ENCODE data around the gene DOC2B.

- TF ChIP-seq, protein P1, sequence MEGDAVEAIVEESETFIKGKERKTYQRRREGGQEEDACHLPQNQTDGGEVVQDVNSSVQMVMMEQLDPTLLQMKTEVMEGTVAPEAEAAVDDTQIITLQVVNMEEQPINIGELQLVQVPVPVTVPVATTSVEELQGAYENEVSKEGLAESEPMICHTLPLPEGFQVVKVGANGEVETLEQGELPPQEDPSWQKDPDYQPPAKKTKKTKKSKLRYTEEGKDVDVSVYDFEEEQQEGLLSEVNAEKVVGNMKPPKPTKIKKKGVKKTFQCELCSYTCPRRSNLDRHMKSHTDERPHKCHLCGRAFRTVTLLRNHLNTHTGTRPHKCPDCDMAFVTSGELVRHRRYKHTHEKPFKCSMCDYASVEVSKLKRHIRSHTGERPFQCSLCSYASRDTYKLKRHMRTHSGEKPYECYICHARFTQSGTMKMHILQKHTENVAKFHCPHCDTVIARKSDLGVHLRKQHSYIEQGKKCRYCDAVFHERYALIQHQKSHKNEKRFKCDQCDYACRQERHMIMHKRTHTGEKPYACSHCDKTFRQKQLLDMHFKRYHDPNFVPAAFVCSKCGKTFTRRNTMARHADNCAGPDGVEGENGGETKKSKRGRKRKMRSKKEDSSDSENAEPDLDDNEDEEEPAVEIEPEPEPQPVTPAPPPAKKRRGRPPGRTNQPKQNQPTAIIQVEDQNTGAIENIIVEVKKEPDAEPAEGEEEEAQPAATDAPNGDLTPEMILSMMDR (IDR thresholded peaks at IDR 0.05; ENCODE audit: low read depth, low read length) = no peak
- TF ChIP-seq EZH2phosphoT487 (IDR thresholded peaks at IDR 0.05; ENCODE audit: low read depth) = no peak
These were observed 9.0 kb downstream of the DOC2B start for GRCh38 chr17:172401-172800.
